ENCODE results near the gene OSBPL2.

DNA sequence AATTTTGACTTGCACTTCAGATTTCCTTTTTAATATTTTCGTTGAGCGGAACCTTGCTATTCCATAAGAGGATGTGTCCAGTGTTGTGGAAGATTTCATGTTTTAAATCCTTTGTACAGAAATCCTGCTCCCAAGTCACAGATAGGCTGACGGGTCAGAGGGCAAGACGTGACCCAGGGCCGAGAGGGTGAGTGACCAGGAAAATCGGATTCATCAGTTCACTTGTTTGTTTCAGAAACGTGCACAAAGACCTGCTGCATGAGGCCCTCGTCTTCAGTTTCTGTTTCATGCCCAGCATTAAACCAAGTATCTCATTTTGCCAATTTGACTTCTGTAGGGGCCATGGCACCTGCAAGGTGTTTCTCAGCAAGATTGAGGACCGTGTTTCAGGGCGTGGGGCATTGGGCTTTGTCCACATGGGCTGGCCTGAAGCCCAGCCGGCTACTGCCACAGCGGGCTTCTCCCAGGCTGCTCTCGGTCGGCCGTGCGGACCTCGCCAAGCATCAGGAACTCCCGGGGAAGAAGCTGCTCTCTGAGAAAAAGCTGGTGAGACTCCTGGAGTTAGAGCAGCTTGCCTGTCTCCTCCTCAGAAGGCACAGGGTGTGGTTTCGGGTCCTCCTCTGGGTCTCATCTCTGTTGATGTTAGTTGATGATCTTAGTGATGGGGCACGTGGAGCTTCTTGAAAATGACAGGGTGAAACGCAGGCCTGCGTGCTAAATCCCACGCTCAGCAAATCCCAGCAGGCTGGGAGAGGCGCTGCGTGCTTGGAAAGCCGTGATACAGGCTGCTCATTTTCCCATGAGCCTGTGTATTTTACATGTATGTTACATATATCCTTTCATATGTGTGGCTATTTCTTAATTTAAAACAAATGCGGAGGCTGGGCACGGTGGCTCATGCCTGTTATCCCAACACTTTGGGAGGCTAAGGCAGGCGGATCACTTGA, 45.0 kb upstream of the OSBPL2 start:
- TF ChIP-seq, protein P1, sequence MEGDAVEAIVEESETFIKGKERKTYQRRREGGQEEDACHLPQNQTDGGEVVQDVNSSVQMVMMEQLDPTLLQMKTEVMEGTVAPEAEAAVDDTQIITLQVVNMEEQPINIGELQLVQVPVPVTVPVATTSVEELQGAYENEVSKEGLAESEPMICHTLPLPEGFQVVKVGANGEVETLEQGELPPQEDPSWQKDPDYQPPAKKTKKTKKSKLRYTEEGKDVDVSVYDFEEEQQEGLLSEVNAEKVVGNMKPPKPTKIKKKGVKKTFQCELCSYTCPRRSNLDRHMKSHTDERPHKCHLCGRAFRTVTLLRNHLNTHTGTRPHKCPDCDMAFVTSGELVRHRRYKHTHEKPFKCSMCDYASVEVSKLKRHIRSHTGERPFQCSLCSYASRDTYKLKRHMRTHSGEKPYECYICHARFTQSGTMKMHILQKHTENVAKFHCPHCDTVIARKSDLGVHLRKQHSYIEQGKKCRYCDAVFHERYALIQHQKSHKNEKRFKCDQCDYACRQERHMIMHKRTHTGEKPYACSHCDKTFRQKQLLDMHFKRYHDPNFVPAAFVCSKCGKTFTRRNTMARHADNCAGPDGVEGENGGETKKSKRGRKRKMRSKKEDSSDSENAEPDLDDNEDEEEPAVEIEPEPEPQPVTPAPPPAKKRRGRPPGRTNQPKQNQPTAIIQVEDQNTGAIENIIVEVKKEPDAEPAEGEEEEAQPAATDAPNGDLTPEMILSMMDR (IDR thresholded peaks at IDR 0.05) = no peak
- TF ChIP-seq POLR2A (IDR thresholded peaks at IDR 0.05) = no peak
